Activated naive CD8-positive, alpha-beta T cell treated with anti-CD3 and anti-CD28 coated beads, Interleukin-2, amount 10 ng/mL, durations not matched to agents 7 days and 5 days (primary cell): ENCODE results near the gene C16orf54. TPM values are rescaled to one million over a fixed set of nuclear protein-coding genes. Genes with fewer than 3 reads are reported as not detected.
"Not testable (repeated sequence)": the region's sequence is repeated elsewhere in the genome, so short reads cannot be mapped to it uniquely, and the experiment has no call there.

Experiments
- ATAC-seq: fragments of 150-1000 bp; cut with Tn5 transposase; one replicate; pipeline ENCODE4 v1.10.0; 2021; ENCODE audit warnings: low read depth, moderate library complexity
- POLR2A ChIA-PET: fragments of 350-600 bp; sonication (Branson Sonifier 250); formaldehyde crosslinking; loops from one replicate; lab custom pipeline; 2021; ENCODE audit warnings: antibody characterized with exemption; lab: Charles Lee
- DNase-seq: peaks from one replicate; pipeline ENCODE4 v3.0.0; 2021
- H3K27ac Mint-ChIP-seq: one replicate; pipeline ENCODE4 v1.8.0; 2022; ENCODE audit warnings: mild to moderate bottlenecking, mixed read lengths
- H3K27me3 Mint-ChIP-seq: one replicate; pipeline ENCODE4 v1.8.0; 2022; ENCODE audit warnings: mild to moderate bottlenecking, moderate library complexity, mixed read lengths
- H3K36me3 Mint-ChIP-seq: one replicate; pipeline ENCODE4 v1.8.0; 2021; ENCODE audit warnings: mild to moderate bottlenecking, mixed read lengths
- H3K4me1 Mint-ChIP-seq: one replicate; pipeline ENCODE4 v1.8.0; 2021; ENCODE audit warnings: mixed read lengths
- H3K4me3 Mint-ChIP-seq: one replicate; pipeline ENCODE4 v1.8.0; 2022; ENCODE audit warnings: mild to moderate bottlenecking, moderate library complexity, mixed read lengths
- H3K9me3 Mint-ChIP-seq: one replicate; pipeline ENCODE4 v1.8.0; 2021; ENCODE audit warnings: mixed read lengths
- total RNA-seq, 2 experiments: library from RNA; stranded (reverse); gene quantifications; one replicate each; pipeline ENCODE4 v1.2.3, GENCODE V29; 2021

The C16orf54 gene
- total RNA-seq, 2 experiments from 2014 or later: 84.2 to 88.0 TPM

DNA sequence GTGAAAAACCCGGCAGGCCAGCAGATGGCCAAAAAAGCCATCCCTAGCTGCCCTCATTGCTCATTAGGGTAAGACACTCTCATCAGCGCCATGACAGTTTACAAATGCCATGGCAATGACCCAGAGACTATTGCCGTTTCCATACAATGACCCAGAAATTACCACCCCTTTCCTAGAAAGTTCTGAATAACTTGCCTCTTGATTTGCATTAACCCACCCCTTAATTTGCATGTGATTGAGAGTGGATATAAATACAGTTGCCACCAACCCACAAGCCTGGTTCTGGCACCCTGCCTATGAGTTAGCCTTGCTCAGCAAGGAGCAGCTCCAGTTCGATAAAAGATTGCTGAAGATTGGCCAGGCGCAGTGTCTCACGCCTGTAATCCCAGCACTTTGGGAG, 16.1 kb upstream of the C16orf54 start:
- H3K27me3 Mint-ChIP-seq: no peaks in the 10 kb centered on the region
- H3K4me1 Mint-ChIP-seq: peaks cover 2% of the 10 kb centered on the region
- no peaks in the 10 kb centered on the region for H3K9me3 Mint-ChIP-seq
- POLR2A ChIA-PET: interaction anchor here (0.7 kb wide), 1 partner anchor 262 kb away, joined by 4 read pairs; no protein-coding TSS in a partner anchor
- ATAC-seq: no peak
- no peak for DNase-seq
- no peak overlapping the region for H3K4me3 Mint-ChIP-seq
- H3K27ac Mint-ChIP-seq: no peak overlapping the region
- H3K36me3 Mint-ChIP-seq: no peaks in the 10 kb centered on the region

DNA sequence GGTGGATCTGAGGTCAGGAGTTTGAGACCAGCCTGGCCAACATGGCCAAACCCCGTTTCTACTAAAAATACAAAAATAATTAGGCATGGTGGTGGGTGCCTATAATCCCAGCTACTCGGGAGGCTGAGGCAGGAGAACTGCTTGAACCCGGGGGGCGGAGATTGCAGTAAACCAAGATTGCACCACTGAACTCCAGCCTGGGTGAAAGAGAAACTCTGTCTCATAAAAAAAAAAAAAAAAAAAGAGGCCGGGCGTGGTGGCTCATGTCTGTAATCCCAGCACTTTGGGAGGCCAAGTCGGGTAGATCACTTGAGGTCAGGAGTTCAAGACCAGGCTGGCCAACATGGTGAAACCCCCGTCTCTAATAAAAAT, 15.5 kb upstream of the C16orf54 start:
- not testable (repeated sequence) for H3K27me3 Mint-ChIP-seq, H3K27ac Mint-ChIP-seq, H3K4me3 Mint-ChIP-seq, H3K4me1 Mint-ChIP-seq, DNase-seq, ATAC-seq, H3K36me3 Mint-ChIP-seq, H3K9me3 Mint-ChIP-seq
- POLR2A ChIA-PET: interaction anchor here (0.7 kb wide), 1 partner anchor 262 kb away, joined by 4 read pairs; no protein-coding TSS in a partner anchor

DNA sequence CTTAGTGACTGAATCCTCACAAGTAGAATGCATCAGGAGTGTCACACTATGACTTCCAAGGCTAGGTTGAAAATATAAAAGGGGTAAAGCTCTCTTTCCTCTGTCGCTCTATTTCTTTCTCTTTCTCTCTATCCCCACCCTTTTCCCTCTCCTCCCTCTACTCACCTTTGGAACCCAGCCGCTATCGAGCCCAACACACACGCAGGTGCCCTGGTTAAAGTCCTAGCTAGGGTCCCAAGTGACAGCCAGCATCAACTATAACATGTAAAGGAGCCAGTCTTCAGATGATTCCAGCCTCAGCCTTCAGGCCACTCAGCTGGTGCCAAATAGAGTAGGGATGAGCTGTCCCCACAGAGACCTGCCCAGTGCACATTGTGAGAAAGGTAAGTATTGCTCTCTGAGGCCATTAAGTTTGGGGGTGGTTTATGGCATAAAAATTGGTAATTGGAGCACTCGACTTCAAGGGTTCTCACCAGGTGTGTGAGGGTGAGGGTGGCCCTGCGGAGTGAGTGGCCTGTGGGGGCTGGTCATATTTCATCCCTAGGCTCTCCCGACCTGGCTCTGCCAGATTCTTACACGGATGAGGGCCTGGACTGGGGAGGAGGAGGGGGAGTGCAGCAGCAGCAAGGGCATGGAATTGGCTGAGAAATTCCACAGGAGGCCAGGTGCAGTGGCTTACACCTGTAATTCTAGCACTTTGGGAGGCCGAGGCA, 14.9 kb upstream of the C16orf54 start:
- Mint-ChIP-seq H3K27me3 (no peaks in the 10 kb centered on the region), H3K36me3 (no peaks in the 10 kb centered on the region), H3K4me1 (peaks cover 5% of the 10 kb centered on the region), H3K9me3 (no peaks in the 10 kb centered on the region), H3K27ac (peak overlapping the region; percentile 34), H3K4me3 (no peak overlapping the region)
- ATAC-seq (no peak), DNase-seq (no peak)
- POLR2A ChIA-PET: no interaction called here

DNA sequence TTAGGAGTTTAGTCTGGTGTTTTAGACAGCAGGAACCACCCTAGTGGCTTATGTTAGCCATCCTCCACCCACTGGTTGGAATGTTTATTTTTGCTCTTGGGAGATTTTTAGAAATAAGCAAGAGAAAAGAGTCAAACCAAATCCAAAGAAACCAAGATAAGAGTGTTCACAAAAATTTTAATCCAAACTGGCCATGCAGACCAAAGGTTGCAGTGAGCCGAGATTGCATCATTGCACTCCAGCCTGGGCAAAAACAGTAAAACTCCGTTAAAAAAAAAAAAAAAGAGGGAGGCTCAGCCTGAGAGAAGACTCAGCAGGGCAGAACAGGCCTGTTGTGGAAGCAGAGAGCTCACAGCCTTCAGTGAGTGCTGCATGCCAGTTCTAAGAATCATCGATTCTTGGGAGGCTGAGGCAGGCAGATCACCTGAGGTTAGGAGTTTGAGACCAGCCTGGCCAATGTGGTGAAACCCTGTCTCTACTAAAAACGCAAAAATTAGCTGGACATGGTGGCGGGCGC, 12.2 kb upstream of the C16orf54 start:
- no peaks in the 10 kb centered on the region for H3K27me3 Mint-ChIP-seq
- H3K36me3 Mint-ChIP-seq: no peaks in the 10 kb centered on the region
- POLR2A ChIA-PET: no interaction called here
- no peak overlapping the region for H3K4me3 Mint-ChIP-seq
- H3K27ac Mint-ChIP-seq: no peak overlapping the region
- no peak for ATAC-seq
- H3K4me1 Mint-ChIP-seq: peaks cover 12% of the 10 kb centered on the region
- no peak for DNase-seq
- H3K9me3 Mint-ChIP-seq: no peaks in the 10 kb centered on the region

DNA sequence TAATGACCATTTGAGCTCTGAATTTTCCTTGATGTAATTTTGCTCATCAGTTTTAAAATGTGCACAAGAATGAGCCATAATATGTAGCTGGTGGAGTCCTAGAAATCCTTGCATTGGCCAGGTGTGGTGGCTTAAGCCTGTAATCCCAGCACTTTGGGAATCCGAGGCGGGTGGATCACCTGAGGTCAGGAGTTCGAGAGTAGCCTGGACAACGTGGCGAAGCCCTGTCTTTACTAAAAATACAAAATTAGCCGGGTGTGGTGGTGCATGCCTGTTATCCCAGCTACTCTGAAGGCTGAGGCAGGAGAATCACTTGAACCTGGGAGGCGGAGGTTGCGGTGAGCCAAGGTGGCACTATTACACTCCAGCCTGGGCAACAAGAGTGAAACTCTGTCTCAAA, 11.3 kb upstream of the C16orf54 start:
- peaks cover 12% of the 10 kb centered on the region for H3K4me1 Mint-ChIP-seq
- H3K36me3 Mint-ChIP-seq, DNase-seq, H3K4me3 Mint-ChIP-seq, H3K9me3 Mint-ChIP-seq, H3K27me3 Mint-ChIP-seq, H3K27ac Mint-ChIP-seq, ATAC-seq: not testable (repeated sequence)
- POLR2A ChIA-PET: interaction anchor here (0.7 to 1.4 kb wide), 2 partner anchors 32 to 65 kb away, joined by 4 to 7 read pairs; no protein-coding TSS in a partner anchor

DNA sequence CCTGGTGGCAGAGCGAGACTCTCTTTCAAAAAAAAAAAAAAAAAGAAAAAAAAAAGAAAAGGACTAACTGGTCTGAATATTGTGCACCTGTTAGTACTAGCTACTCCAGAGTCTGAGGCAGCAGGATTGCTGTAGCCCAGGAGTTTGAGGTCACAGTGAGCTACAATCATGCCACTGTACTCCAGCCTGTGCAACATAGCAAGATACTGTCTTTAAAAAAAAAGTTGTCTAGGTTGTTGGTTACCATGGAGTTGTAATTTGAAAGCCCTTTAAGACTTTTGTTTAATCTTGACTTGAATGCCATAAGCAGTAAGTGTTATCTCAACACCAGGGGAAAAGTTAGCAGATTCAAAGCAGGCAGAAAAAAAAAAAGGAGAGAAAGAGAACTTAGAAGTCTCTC, 10.9 kb upstream of the C16orf54 start:
- Mint-ChIP-seq H3K4me3 (no peak overlapping the region), H3K4me1 (peaks cover 12% of the 10 kb centered on the region), H3K27ac (no peak overlapping the region), H3K9me3 (no peaks in the 10 kb centered on the region), H3K36me3 (no peaks in the 10 kb centered on the region), H3K27me3 (no peaks in the 10 kb centered on the region)
- POLR2A ChIA-PET: interaction anchor here (0.7 to 1.4 kb wide), 3 partner anchors 33 to 154 kb away, joined by 3 to 7 read pairs (median 4); no protein-coding TSS in a partner anchor
- no peak for ATAC-seq
- no peak for DNase-seq

DNA sequence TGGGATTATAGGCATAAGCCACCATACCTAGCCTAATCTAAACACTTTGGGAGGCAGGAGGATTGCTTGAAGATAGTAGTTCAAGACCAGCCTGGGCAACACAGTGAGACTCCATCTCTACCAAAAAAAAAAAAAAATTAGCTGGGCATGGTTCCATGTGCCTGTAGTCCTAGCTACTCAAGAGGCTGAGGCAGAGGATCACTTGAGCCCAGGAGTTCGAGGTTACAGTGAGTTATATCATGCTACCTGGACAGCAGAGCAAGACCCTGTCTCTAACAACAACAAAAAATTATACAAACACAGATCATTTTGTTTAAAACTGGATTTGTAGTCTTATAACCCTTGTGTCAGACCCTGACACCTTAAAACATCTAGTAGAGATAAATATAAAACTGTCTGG, 7.7 kb upstream of the C16orf54 start:
- POLR2A ChIA-PET: interaction anchor here (0.7 to 2.0 kb wide), 3 partner anchors 9 to 105 kb away, joined by 4 to 13 read pairs (median 6); no protein-coding TSS in a partner anchor
- ATAC-seq (no peak), DNase-seq (no peak)
- Mint-ChIP-seq H3K4me1 (peaks cover 10% of the 10 kb centered on the region), H3K36me3 (no peaks in the 10 kb centered on the region), H3K4me3 (no peak overlapping the region), H3K9me3 (no peaks in the 10 kb centered on the region), H3K27me3 (no peaks in the 10 kb centered on the region), H3K27ac (no peak overlapping the region)

DNA sequence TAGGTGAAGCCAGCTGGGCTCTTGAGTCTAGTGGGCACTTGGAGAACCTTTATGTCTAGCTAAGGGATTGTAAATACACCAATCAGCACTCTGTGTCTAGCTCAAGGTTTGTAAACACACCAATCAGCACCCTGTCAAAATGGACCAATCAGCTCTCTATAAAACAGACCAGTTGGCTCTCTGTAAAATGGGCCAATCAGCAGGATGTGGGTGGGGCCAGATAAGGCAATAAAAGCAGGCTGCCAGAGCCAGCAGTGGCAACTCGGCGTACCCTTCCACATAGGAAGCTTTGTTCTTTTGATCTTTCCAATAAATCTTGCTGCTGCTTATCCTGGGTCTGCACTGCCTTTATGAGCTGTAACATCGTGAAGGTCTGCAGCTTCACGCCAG, 3.0 kb upstream of the C16orf54 start:
- not testable (repeated sequence) for H3K9me3 Mint-ChIP-seq, ATAC-seq, H3K27ac Mint-ChIP-seq, H3K4me3 Mint-ChIP-seq, DNase-seq, H3K27me3 Mint-ChIP-seq
- peaks cover 14% of the 10 kb centered on the region for H3K36me3 Mint-ChIP-seq
- H3K4me1 Mint-ChIP-seq: peaks cover 20% of the 10 kb centered on the region
- POLR2A ChIA-PET: interaction anchor here (1.2 to 1.4 kb wide), 2 partner anchors 10 to 59 kb away, joined by 4 to 5 read pairs; no protein-coding TSS in a partner anchor

DNA sequence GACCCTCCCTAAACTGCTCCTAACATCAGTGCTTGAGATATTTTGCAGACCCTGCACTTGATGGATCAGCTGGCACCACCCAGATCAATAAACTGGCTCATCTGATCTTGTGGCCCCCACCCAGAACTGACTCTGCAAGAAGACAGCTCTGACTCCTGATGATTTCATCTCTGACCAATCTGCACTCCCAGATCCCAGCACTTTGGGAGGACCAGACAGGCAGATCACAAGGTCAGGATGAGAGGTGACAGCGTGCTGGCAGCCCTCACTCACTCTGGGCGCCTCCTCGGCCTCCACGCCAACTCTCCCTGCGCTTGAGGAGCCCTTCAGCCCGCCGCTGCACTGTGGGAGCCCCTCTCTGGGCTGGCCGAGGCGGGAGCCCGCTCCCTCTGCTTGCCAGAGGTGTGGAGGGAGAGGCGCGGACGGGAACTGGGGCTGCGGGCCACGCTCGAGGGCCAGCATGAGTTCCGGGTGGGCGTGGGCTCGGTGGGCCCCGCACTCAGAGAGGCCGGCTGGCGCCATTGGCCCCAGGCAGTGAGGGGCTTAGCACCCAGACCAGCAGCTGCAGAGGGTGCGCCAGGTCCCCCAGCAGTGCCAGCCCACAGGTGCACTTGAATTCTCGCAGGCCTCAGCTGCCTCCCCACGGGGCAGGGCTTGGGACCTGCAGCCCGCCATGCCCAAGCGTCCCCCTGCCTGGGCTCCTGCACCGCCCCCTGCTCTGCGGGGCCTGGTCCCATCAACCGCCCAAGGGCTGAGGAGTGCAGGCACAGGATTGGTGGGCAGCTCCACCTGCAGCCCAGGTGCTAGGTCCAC, 2.4 kb upstream of the C16orf54 start:
- H3K9me3 Mint-ChIP-seq: no peaks in the 10 kb centered on the region
- POLR2A ChIA-PET: interaction anchor here (1.2 to 1.4 kb wide), 2 partner anchors 9 to 59 kb away, joined by 4 to 5 read pairs; no protein-coding TSS in a partner anchor
- ATAC-seq: no peak
- H3K27me3 Mint-ChIP-seq: no peaks in the 10 kb centered on the region
- H3K4me3 Mint-ChIP-seq: no peak overlapping the region
- DNase-seq: no peak
- H3K4me1 Mint-ChIP-seq: peaks cover 26% of the 10 kb centered on the region
- peaks cover 20% of the 10 kb centered on the region for H3K36me3 Mint-ChIP-seq
- H3K27ac Mint-ChIP-seq: no peak overlapping the region

DNA sequence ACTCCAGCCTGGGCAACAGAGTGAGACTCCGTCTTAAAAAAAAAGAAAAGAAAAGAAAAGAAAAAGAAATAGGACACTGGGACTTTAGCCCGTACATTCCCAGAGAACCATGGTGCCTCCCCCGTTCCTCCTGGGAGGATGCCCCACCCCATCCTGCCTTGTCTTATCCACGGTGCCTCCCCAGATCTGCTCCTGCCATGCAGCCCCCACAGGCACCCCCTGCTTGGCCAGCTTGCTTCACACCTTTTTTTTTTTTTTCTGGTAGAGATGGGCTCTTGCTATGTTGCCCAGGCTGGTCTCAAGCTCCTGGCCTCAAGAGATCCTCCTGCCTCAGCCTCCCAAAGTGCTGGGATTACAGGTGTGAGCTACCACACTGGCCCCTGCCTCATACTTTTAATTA, 728 bp upstream of the C16orf54 start:
- not testable (repeated sequence) for H3K27me3 Mint-ChIP-seq, H3K9me3 Mint-ChIP-seq, ATAC-seq
- H3K4me1 Mint-ChIP-seq: peaks cover 32% of the 10 kb centered on the region
- peak overlapping the region; percentile 98 for H3K4me3 Mint-ChIP-seq
- peaks cover 32% of the 10 kb centered on the region for H3K36me3 Mint-ChIP-seq
- peak; percentile 32 for DNase-seq
- peak overlapping the region; percentile 98 for H3K27ac Mint-ChIP-seq
- POLR2A ChIA-PET: interaction anchor here (0.6 to 4.6 kb wide), 16 partner anchors 8 to 285 kb away, joined by 3 to 64 read pairs (median 4); partner anchors contain the start of genes KIF22, MAZ and PAGR1

DNA sequence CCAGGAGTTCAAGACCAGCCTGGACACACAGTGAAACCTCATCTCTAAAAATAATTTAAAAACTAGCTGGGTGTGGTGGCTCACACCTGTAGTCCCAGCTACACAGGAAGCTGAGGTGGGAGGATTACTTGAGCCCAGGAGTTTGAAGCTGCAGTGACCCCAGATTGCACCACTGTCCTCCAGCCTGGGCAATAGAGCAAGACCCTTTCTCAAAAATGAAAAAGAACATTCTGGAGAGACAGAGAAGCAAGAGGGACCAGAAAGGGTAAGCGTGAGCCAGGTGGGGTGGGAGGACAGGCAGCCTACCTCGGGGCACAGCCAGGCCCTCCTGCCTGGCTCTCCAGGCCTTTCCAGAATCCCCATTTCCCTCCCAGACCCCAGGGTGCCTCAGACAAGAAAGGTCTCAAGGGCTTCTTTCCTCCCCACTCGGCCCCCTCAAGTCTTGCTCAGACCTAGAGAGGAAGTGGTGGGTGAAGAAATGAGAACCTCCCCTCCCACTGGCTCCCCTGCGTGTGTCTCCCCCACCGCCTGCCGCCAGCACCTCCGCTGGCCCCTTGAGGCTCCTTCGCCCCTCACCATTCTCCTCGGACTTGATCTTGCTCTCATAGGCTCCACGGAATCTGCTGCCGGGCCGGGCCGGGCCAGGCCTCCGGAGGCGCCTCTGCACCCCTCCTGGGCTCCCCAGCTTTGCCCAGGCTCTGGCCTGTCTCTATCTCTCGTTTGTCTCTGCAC, 503 bp downstream of the C16orf54 start:
- Mint-ChIP-seq H3K27me3 (no peaks in the 10 kb centered on the region), H3K36me3 (peaks cover 42% of the 10 kb centered on the region), H3K4me3 (peak overlapping the region; percentile 98), H3K9me3 (no peaks in the 10 kb centered on the region), H3K27ac (peak overlapping the region; percentile 98), H3K4me1 (peaks cover 42% of the 10 kb centered on the region)
- POLR2A ChIA-PET: interaction anchor here (0.6 to 4.6 kb wide), 14 partner anchors 9 to 95 kb away, joined by 3 to 64 read pairs (median 6); partner anchors contain the start of genes KIF22, MAZ and PAGR1
- ATAC-seq (peak; percentile 58), DNase-seq (no peak)

DNA sequence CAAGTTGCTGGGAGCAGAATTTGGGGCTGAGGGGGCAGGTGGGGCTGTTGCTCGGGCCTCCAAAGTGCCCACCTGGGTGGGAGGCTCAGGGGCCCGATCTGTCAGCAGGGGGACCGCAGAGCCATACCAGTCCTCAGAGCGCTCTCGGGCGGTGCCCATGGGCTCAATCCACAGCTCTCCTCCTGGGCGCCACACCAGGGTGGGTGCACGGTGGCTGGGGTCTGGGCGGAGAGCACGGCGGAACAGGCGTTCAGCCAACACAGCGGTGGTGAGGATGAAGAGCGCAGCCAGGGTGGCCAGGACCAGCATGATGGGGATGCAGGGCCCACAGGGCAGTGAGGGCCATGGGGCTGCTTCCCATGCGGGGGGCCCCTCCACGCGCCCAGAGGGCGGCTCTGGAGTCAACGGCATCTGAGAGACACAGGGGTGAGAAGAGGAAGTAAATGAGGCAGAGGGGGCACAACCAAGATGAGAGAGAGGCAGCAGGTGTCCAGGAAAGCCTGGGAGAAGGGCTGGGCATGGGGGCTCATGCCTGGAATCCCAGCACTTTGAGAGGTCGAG, 1.2 kb downstream of the C16orf54 start:
- DNase-seq (peak; percentile 50), ATAC-seq (no peak)
- H3K4me1 Mint-ChIP-seq: peaks cover 45% of the 10 kb centered on the region
- peak overlapping the region; percentile 98 for H3K4me3 Mint-ChIP-seq
- no peaks in the 10 kb centered on the region for H3K27me3 Mint-ChIP-seq
- POLR2A ChIA-PET: interaction anchor here (0.9 to 4.6 kb wide), 10 partner anchors 10 to 72 kb away, joined by 3 to 64 read pairs (median 7); partner anchors contain the start of genes KIF22 and MAZ
- H3K27ac Mint-ChIP-seq: peak overlapping the region; percentile 98
- H3K9me3 Mint-ChIP-seq: no peaks in the 10 kb centered on the region
- peaks cover 46% of the 10 kb centered on the region for H3K36me3 Mint-ChIP-seq
